WTC11 (cell line): ENCODE measurements around the gene FANCI.

Experiments used
- ATF1 ChIP-seq: sonication (generic); formaldehyde crosslinking; IDR thresholded peaks from 2 replicates; pipeline ENCODE4 v1.8.1; 2023; ENCODE audit warnings: mild to moderate bottlenecking, moderate library complexity, missing genetic modification reagents
- HMGA2 ChIP-seq: fragments of 250-450 bp; sonication (Bioruptor Pico); IDR thresholded peaks from 2 replicates; pipeline ENCODE4 v1.4.0; 2021; ENCODE audit warnings: mild to moderate bottlenecking, moderate library complexity
- NR2C2 ChIP-seq: sonication (generic); formaldehyde crosslinking; IDR thresholded peaks from 2 replicates; pipeline ENCODE4 v1.8.0; 2022; ENCODE audit warnings: mild to moderate bottlenecking, missing genetic modification reagents
- SP1 ChIP-seq: sonication (generic); formaldehyde crosslinking; conservative IDR thresholded peaks from 2 replicates; pipeline ENCODE4 v1.8.1; 2022; ENCODE audit warnings: missing genetic modification reagents
- TP53 ChIP-seq: sonication (generic); formaldehyde crosslinking; IDR thresholded peaks from 2 replicates; pipeline ENCODE4 v1.8.1; 2023; ENCODE audit warnings: mild to moderate bottlenecking, missing genetic modification reagents
- TF ChIP-seq, protein P1 (sequence below): sonication (generic); formaldehyde crosslinking; IDR thresholded peaks from 2 replicates; pipeline ENCODE4 v1.8.0; 2022; ENCODE audit warnings: mild to moderate bottlenecking, missing genetic modification reagents
- TF ChIP-seq, protein P2 (sequence below): sonication (generic); formaldehyde crosslinking; IDR thresholded peaks from 2 replicates; pipeline ENCODE4 v1.8.1; 2023; ENCODE audit warnings: mild to moderate bottlenecking, moderate library complexity, missing genetic modification reagents
- TF ChIP-seq, protein P3 (sequence below): fragments of 200-600 bp; IDR thresholded peaks from 2 replicates; pipeline ENCODE4 v1.8.0; 2022; ENCODE audit warnings: antibody characterized with exemption
- TF ChIP-seq, protein P4 (sequence below): sonication (generic); formaldehyde crosslinking; conservative IDR thresholded peaks from 2 replicates; pipeline ENCODE4 v1.8.1; 2022; ENCODE audit warnings: mild to moderate bottlenecking, missing genetic modification reagents

DNA sequence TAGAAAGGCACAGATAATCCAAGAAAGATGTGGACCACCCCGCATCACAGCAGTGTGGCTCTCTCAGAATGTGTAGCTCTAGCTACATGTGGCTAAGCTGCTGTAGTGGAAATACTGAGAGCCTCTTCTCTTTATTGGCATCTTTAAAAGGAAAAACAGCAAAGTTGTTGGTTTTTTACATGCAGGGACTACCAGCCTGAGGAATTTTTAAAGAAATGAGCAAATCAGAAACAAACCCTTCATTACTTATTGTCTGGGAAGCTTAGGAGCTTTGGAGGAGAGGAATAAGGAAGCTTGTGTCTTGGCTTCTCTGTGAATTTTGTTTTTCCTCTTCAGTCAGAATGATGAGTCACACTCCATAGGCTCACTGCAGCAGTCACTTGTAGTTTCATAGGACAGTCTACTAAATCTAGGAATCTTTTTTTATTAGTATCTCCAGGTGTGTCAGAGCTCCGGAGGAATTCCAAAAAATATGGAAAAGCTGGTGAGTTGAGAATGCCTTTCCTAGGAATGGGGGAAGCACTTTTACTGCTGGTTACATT lies 63.3 kb downstream of the FANCI start:
- TF ChIP-seq, protein P1, sequence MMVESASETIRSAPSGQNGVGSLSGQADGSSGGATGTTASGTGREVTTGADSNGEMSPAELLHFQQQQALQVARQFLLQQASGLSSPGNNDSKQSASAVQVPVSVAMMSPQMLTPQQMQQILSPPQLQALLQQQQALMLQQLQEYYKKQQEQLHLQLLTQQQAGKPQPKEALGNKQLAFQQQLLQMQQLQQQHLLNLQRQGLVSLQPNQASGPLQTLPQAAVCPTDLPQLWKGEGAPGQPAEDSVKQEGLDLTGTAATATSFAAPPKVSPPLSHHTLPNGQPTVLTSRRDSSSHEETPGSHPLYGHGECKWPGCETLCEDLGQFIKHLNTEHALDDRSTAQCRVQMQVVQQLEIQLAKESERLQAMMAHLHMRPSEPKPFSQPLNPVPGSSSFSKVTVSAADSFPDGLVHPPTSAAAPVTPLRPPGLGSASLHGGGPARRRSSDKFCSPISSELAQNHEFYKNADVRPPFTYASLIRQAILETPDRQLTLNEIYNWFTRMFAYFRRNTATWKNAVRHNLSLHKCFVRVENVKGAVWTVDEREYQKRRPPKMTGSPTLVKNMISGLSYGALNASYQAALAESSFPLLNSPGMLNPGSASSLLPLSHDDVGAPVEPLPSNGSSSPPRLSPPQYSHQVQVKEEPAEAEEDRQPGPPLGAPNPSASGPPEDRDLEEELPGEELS (CRISPR knock-in tag), result no peak
- TF ChIP-seq, protein P2, sequence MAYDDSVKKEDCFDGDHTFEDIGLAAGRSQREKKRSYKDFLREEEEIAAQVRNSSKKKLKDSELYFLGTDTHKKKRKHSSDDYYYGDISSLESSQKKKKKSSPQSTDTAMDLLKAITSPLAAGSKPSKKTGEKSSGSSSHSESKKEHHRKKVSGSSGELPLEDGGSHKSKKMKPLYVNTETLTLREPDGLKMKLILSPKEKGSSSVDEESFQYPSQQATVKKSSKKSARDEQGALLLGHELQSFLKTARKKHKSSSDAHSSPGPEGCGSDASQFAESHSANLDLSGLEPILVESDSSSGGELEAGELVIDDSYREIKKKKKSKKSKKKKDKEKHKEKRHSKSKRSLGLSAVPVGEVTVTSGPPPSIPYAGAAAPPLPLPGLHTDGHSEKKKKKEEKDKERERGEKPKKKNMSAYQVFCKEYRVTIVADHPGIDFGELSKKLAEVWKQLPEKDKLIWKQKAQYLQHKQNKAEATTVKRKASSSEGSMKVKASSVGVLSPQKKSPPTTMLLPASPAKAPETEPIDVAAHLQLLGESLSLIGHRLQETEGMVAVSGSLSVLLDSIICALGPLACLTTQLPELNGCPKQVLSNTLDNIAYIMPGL, result no peak
- TF ChIP-seq, protein P3, sequence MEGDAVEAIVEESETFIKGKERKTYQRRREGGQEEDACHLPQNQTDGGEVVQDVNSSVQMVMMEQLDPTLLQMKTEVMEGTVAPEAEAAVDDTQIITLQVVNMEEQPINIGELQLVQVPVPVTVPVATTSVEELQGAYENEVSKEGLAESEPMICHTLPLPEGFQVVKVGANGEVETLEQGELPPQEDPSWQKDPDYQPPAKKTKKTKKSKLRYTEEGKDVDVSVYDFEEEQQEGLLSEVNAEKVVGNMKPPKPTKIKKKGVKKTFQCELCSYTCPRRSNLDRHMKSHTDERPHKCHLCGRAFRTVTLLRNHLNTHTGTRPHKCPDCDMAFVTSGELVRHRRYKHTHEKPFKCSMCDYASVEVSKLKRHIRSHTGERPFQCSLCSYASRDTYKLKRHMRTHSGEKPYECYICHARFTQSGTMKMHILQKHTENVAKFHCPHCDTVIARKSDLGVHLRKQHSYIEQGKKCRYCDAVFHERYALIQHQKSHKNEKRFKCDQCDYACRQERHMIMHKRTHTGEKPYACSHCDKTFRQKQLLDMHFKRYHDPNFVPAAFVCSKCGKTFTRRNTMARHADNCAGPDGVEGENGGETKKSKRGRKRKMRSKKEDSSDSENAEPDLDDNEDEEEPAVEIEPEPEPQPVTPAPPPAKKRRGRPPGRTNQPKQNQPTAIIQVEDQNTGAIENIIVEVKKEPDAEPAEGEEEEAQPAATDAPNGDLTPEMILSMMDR, result no peak
- no peak for TF ChIP-seq TP53 (CRISPR knock-in tag)
- TF ChIP-seq, protein P4, sequence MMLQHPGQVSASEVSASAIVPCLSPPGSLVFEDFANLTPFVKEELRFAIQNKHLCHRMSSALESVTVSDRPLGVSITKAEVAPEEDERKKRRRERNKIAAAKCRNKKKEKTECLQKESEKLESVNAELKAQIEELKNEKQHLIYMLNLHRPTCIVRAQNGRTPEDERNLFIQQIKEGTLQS (CRISPR knock-in tag), result no peak
- no peak for TF ChIP-seq NR2C2
- TF ChIP-seq HMGA2 (CRISPR knock-in tag), result no peak
- TF ChIP-seq ATF1 (CRISPR knock-in tag), result no peak
- no peak for TF ChIP-seq SP1
